ENCODE results near the gene PHACTR3.

PHACTR3 gene

GRCh38 chr20:59573837-59574236, 30.5 kb upstream of the PHACTR3 start:
- no peak for DNase-seq (ENCODE audit: low read depth, low spot score)

GRCh38 chr20:59574308-59574707, 30.0 kb upstream of the PHACTR3 start:
- no peak for DNase-seq (ENCODE audit: low read depth, low spot score)

GRCh38 chr20:59575216-59575615, 29.1 kb upstream of the PHACTR3 start:
- no peak for DNase-seq (ENCODE audit: low read depth, low spot score)

DNA sequence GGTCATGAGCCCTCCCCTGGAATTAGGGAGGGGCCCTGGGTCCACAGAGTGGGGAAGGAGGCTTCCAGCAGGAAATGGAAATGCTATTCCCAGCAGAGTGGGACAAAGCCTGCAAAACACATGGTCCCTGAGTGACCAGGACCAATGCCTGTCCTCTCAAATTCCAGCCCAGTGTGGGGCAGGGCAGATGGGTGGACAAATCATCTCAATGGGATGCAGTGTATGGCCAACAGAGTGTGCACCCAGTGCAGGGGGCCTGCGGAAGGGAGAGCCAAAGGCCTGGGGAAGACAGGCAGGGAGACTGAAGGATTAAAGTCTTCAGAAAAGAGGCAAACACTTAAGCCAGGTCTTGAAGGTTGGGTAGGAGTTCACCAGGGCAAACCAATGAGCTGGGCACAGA, 28.7 kb upstream of the PHACTR3 start:
- DNase-seq (ENCODE audit: low read depth, low spot score), result no peak

- no peak for DNase-seq (ENCODE audit: low read depth, low spot score)
Measured at GRCh38 chr20:59576216-59576953, 28.0 kb upstream of the PHACTR3 start.

GRCh38 chr20:59577037-59577808, 27.1 kb upstream of the PHACTR3 start:
- no peak for DNase-seq (ENCODE audit: low read depth, low spot score)

DNA sequence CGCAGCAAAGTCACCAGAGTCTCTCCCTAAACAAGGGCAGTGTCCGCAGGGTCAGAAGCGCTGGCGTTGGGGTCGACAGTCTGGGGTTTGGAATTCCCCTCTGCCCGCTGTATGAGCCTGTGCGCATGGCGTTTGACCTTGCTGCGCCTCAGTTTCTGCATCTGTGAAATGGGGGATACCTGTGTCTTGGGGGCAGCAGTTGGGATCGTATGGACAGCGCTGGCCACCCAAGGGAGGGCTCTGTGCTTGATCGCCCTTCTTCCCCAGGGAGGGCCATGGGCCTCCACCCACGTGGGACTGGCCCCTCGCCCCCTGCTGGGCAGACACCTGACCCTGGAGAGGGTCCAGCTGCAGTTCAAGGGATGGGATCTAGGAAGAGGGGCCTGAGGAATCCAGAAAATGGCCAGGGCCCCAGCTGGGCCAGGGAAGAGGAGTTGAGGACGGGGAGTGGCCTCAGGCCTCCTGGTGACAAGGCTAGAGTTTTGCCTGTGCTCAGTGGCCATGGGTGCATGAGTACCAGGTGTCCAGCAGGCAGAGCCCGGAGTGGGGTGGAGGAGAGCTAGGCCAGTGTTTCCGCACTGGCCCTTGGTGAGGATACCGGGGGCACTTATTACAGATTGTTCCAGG, 26.4 kb upstream of the PHACTR3 start:
- no peak for DNase-seq (ENCODE audit: low read depth, low spot score)

- no peak for DNase-seq (ENCODE audit: low read depth, low spot score)
Measured at GRCh38 chr20:59578436-59579403, 25.6 kb upstream of the PHACTR3 start.

GRCh38 chr20:59579404-59580145, 24.8 kb upstream of the PHACTR3 start:
- DNase-seq (ENCODE audit: low read depth, low spot score), result no peak

DNA sequence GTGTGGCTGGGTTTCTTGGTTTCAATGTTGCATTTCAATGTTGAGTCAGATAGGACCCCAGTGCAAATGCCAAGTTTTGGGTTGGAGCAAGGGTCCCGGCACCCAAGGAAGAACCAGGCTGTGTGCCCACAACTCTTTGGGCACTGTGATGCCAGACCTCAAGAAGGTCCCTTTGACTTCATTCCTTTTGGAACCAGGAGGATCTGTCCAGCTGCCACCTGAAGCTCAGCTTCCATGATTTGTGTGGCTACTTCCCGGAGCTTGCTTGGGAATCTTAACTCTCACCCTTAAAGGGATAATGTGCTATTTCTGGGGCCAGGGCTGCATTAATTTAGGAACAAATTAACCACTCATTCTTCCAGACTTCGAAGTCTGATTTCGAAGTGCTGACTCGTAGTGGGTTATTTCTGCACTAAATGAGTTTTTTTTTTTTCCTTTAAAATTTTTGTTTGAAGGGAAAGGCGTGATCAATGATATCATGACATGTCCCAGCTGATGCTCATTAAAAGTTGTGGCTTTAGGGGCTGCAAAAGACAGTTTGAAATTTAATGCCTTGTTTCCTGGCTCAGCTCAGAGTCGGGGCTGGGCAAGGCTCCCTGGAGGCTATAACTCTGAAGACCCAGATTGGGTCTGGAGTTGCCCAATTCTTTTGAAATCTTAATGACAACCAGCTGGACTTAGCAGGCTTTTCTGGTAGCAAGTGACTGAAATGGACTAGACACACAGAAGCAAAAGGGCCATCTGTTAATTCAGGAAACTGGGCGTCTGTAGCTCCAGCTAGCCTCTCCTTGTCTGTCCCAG, 24.0 kb upstream of the PHACTR3 start:
- DNase-seq (ENCODE audit: low read depth, low spot score), result no peak

- no peak for DNase-seq (ENCODE audit: low read depth, low spot score)
Measured at GRCh38 chr20:59580991-59581401, 23.3 kb upstream of the PHACTR3 start.

DNA sequence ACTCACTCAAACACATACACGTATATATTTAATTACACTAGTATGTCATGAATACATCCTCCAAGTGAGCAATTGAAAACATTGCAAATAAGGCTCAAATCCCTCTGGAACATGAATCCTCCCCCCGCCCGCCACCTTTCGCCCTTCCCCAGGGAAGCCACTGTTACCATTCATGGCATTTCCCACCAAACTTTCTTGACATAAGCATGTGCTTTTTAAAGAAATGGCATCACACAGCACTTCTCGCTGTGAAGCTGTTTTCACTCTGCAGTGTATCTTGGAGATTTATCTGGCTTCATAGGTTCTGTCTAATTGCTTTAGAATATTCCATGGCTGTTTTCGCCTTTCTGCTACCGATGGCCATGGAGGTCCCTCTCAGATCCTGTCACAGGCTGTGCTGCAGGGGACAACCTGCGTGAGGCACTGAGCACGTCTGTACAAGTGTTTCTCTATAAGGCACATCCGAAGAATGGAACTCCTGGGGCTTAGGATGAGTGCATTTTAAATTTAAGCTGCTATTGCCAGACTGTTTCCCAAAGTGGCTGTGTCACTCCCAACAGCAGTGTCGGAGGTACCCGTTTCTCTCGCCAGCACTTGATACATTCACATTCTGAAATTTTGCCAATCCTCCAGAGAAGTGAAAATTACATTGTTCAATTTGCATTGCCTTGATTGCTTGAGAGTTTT, 22.2 kb upstream of the PHACTR3 start:
- DNase-seq (ENCODE audit: low read depth, low spot score), result no peak

DNA sequence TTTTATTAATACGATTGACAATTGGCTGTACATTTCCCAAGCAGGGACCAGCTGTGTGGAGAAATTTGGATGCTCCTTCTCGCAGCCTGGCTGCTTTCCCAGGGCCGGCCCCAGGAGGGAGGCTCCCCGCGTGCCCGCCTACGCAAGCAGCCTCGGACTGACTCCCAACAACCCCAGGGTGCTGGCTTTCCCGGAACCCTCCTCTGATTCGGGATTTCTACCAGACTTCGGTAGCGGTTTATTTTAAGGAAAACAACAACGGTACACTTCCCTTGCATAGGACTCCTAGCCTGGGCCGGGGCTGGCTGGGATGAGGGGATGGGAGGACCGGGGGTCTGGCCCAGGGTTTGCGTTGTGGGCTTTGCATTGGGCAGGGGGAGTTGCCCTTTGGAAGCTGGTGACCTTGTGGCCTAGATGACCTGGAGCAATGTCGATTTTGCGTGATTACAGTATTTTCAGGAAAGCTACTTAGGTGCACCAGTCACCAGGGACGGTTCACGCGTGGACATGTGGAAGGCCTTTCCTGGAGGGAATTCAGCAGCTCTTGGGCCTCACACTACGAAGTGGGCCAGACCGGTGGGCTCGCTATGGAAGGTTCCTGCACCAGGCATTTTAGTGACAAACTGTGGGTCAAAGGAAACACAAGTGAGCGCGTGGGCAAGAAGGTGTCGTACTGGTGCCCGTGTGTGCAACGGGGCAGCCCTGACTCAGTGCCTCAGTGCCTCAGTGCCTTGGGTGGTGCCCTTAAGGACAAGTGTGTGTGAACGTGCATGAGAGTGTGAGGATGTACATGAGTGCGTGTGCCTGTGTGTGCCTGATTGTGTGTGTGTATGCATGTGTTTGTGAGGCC, 20.7 kb upstream of the PHACTR3 start:
- DNase-seq (ENCODE audit: low read depth, low spot score), result no peak

GRCh38 chr20:59584278-59584925, 19.9 kb upstream of the PHACTR3 start:
- DNase-seq (ENCODE audit: low read depth, low spot score), result no peak

- DNase-seq (ENCODE audit: low read depth, low spot score), result no peak
Measured at GRCh38 chr20:59585714-59586409, 18.5 kb upstream of the PHACTR3 start.

DNA sequence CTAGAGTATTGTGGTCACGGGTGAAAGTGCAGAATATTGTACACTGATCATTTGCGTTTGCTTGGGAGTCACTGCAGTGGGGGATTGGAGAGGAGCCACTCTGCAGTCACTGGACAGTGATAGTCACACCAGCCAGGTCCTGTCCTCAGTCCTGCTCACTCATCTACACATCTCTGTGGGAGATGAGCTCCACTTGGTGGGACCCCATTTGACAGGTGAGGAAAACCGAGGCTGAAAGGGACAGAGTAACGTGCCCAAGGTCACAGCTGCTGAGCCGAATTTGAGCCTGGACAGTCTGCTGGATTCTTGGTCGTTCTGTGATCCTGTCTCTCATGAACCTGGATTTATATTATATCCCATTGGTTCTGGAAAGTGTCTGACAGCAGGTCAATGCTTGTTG, 17.7 kb upstream of the PHACTR3 start:
- no peak for DNase-seq (ENCODE audit: low read depth, low spot score)

DNA sequence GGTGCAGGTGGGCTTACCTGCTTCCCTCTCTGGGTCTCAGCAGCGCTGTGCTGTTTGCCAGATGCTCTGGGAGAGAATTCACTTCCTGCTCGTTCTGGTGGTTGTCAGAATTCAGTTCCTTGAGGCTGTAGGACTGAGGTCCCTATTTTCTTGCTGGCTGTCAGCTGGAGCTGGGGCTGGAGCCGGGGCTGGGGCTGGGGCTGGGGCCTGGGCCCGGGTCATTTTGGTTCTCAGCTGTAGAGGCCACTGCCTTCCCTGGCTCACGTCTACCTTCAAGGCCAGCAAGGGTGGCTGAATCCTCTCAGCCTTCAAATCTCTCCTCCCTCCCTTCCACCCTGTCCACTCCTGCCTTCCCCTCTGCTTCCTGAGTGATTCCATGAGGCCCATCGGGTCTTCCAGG, 16.8 kb upstream of the PHACTR3 start:
- DNase-seq (ENCODE audit: low read depth, low spot score), result no peak
